ENCODE results near the gene ARIH1.
"Not testable (repeated sequence)": the region's sequence is repeated elsewhere in the genome, so short reads cannot be mapped to it uniquely, and the experiment has no call there.

The ARIH1 gene

GRCh38 chr15:72608084-72608483 is 134.0 kb downstream of the ARIH1 start:
- not testable (repeated sequence) for DNase-seq (ENCODE audit: low spot score)

- no peak for DNase-seq (ENCODE audit: low spot score)
These were observed 135.7 kb downstream of the ARIH1 start for GRCh38 chr15:72609862-72610261.

GRCh38 chr15:72612324-72612723 is 138.2 kb downstream of the ARIH1 start:
- DNase-seq (ENCODE audit: low spot score), result not testable (repeated sequence)

- no peak for DNase-seq (ENCODE audit: low spot score)
These were observed 140.8 kb downstream of the ARIH1 start for GRCh38 chr15:72614810-72615532.

GRCh38 chr15:72615533-72616233 is 141.6 kb downstream of the ARIH1 start:
- not testable (repeated sequence) for DNase-seq (ENCODE audit: low spot score)

GRCh38 chr15:72616491-72617210 is 142.5 kb downstream of the ARIH1 start:
- DNase-seq (ENCODE audit: low spot score), result no peak

- not testable (repeated sequence) for DNase-seq (ENCODE audit: low spot score)
These were observed 149.7 kb downstream of the ARIH1 start for GRCh38 chr15:72623854-72624253.

GRCh38 chr15:72626153-72626552 is 152.0 kb downstream of the ARIH1 start:
- not testable (repeated sequence) for DNase-seq (ENCODE audit: low spot score)

GRCh38 chr15:72628249-72629067 is 154.3 kb downstream of the ARIH1 start:
- not testable (repeated sequence) for DNase-seq (ENCODE audit: low spot score)

GRCh38 chr15:72629068-72629570 is 155.0 kb downstream of the ARIH1 start:
- DNase-seq (ENCODE audit: low spot score), result not testable (repeated sequence)

GRCh38 chr15:72636519-72637282 is 162.6 kb downstream of the ARIH1 start:
- not testable (repeated sequence) for DNase-seq (ENCODE audit: low spot score)

GRCh38 chr15:72639759-72640483 is 165.8 kb downstream of the ARIH1 start:
- DNase-seq (ENCODE audit: low spot score), result not testable (repeated sequence)

GRCh38 chr15:72642271-72642670 is 168.1 kb downstream of the ARIH1 start:
- DNase-seq (ENCODE audit: low spot score), result not testable (repeated sequence)

GRCh38 chr15:72648631-72649253 is 174.6 kb downstream of the ARIH1 start:
- not testable (repeated sequence) for DNase-seq (ENCODE audit: low spot score)
